Smooth muscle cell (in vitro differentiated cells): ENCODE data around the gene LAMB4. TPM values are rescaled to one million over a fixed set of nuclear protein-coding genes. Genes with fewer than 3 reads are reported as not detected.

Experiments
- DNase-seq: peaks from one replicate; lab custom pipeline; 2025; ENCODE audit not compliant: unreplicated experiment; lab: John Stamatoyannopoulos, UW
- H2AFZ ChIP-seq: fragments of 200-600 bp; sonication (generic); 2 replicates; pipeline ENCODE4 v1.6.0; 2016; ENCODE audit warnings: antibody characterized with exemption, low read depth, mild to moderate bottlenecking
- H3F3A ChIP-seq: fragments of 200-600 bp; sonication (generic); 2 replicates; pipeline ENCODE4 v1.6.0; 2017; ENCODE audit warnings: antibody characterized with exemption, low read depth
- H3K27ac ChIP-seq: fragments of 200-600 bp; sonication (generic); 2 replicates; pipeline ENCODE4 v1.5.1; 2016; ENCODE audit warnings: low read depth, mild to moderate bottlenecking
- H3K27me3 ChIP-seq: fragments of 200-600 bp; sonication (generic); 2 replicates; pipeline ENCODE4 v1.6.1; 2016; ENCODE audit warnings: low read depth, mild to moderate bottlenecking
- H3K36me3 ChIP-seq: fragments of 200-600 bp; sonication (generic); 2 replicates; pipeline ENCODE4 v1.5.1; 2016; ENCODE audit warnings: low read depth
- H3K4me1 ChIP-seq: fragments of 200-600 bp; sonication (generic); 2 replicates; pipeline ENCODE4 v1.5.1; 2016; ENCODE audit warnings: low read depth
- H3K4me2 ChIP-seq: fragments of 200-600 bp; sonication (generic); 2 replicates; pipeline ENCODE4 v1.6.0; 2016; ENCODE audit warnings: mild to moderate bottlenecking
- H3K4me3 ChIP-seq: fragments of 200-600 bp; sonication (generic); 2 replicates; pipeline ENCODE4 v1.5.1; 2016; ENCODE audit warnings: mild to moderate bottlenecking
- H3K79me2 ChIP-seq: fragments of 200-600 bp; sonication (generic); 2 replicates; pipeline ENCODE4 v1.6.0; 2016; ENCODE audit warnings: low read depth, mild to moderate bottlenecking
- H3K9ac ChIP-seq: fragments of 200-600 bp; sonication (generic); 2 replicates; pipeline ENCODE4 v1.6.0; 2016; ENCODE audit warnings: low read depth
- H3K9me3 ChIP-seq: fragments of 200-600 bp; sonication (generic); replicated peaks from 2 replicates; pipeline ENCODE4 v1.5.1; 2016; ENCODE audit warnings: low read depth
- H4K20me1 ChIP-seq: fragments of 200-600 bp; sonication (generic); 2 replicates; pipeline ENCODE4 v1.6.0; 2016; ENCODE audit warnings: low read depth
- CTCF ChIP-seq: fragments of 200-600 bp; sonication (generic); IDR thresholded peaks from 2 replicates; pipeline ENCODE4 v1.5.1; 2017; ENCODE audit warnings: borderline replicate concordance, mild to moderate bottlenecking, antibody characterized with exemption; ENCODE audit not compliant: insufficient read depth, poor library complexity, severe bottlenecking
- whole genome bisulfite sequencing: methylation state at CpG from one replicate; pipeline ENCODE4 v1.1.7; 2016; ENCODE audit warnings: low lambda C conversion rate; 5-methylcytosine and 5-hydroxymethylcytosine counted together
- polyA plus RNA-seq: library from polyadenylated mRNA; unstranded; fragments of >200 nt; fragmentation: Nextera tagmentation; extraction: Ambion mirVana; gene quantifications from 2 replicates; pipeline ENCODE4 v1.2.1, GENCODE V29; 2016
- total RNA-seq: library from RNA; depleted of rRNA; stranded (reverse); fragments of >200 nt; gene quantifications from 2 replicates; pipeline ENCODE4 v1.2.3, GENCODE V29; 2014

LAMB4 gene
- total and polyA plus RNA-seq, 2 experiments from 2014 or later: 0.06 to 0.67 TPM

- WGBS: 78% methylated on average over 3 of the region's 3 CpGs
- Histone ChIP-seq H3K27me3 (no peaks in the 10 kb centered on the region), H3F3A (no peaks in the 10 kb centered on the region), H3K79me2 (no peaks in the 10 kb centered on the region), H3K4me3 (no peak overlapping the region), H3K27ac (peak overlapping the region; percentile 78), H3K9me3 (no peaks in the 10 kb centered on the region), H3K36me3 (no peaks in the 10 kb centered on the region), H2AFZ (peak overlapping the region; percentile 42), H3K4me2 (peak overlapping the region; percentile 63), H3K4me1 (peaks cover 14% of the 10 kb centered on the region), H4K20me1 (no peaks in the 10 kb centered on the region), H3K9ac (peak overlapping the region; percentile 40)
- DNase-seq: no peak
- no peak for TF ChIP-seq CTCF
These were observed 99.6 kb downstream of the LAMB4 start for GRCh38 chr7:108030516-108030915.

GRCh38 chr7:108029034-108029433 lies 101.1 kb downstream of the LAMB4 start:
- TF ChIP-seq CTCF: no peak
- DNase-seq: no peak
- no peaks in the 10 kb centered on the region for H3K36me3 ChIP-seq
- H3F3A ChIP-seq: no peaks in the 10 kb centered on the region
- H2AFZ ChIP-seq: no peak overlapping the region
- H3K9me3 ChIP-seq: no peaks in the 10 kb centered on the region
- 94% methylated on average over 3 of the region's 3 CpGs for WGBS
- H3K4me1 ChIP-seq: peaks cover 12% of the 10 kb centered on the region
- H4K20me1 ChIP-seq: no peaks in the 10 kb centered on the region
- H3K27ac ChIP-seq: no peak overlapping the region
- no peaks in the 10 kb centered on the region for H3K27me3 ChIP-seq
- H3K79me2 ChIP-seq: no peaks in the 10 kb centered on the region
- no peak overlapping the region for H3K4me2 ChIP-seq
- H3K9ac ChIP-seq: no peak overlapping the region
- no peak overlapping the region for H3K4me3 ChIP-seq

- Histone ChIP-seq H3K4me3 (no peak overlapping the region), H3K79me2 (no peaks in the 10 kb centered on the region), H3K27ac (no peak overlapping the region), H4K20me1 (no peaks in the 10 kb centered on the region), H3F3A (no peaks in the 10 kb centered on the region), H3K27me3 (no peaks in the 10 kb centered on the region), H3K9me3 (no peaks in the 10 kb centered on the region), H2AFZ (no peak overlapping the region), H3K9ac (no peak overlapping the region), H3K4me1 (peaks cover 10% of the 10 kb centered on the region), H3K36me3 (no peaks in the 10 kb centered on the region), H3K4me2 (no peak overlapping the region)
- no peak for DNase-seq
- WGBS: 88% methylated on average over 2 of the region's 2 CpGs
- no peak for TF ChIP-seq CTCF
These were observed 102.0 kb downstream of the LAMB4 start for GRCh38 chr7:108028111-108028510.

DNA sequence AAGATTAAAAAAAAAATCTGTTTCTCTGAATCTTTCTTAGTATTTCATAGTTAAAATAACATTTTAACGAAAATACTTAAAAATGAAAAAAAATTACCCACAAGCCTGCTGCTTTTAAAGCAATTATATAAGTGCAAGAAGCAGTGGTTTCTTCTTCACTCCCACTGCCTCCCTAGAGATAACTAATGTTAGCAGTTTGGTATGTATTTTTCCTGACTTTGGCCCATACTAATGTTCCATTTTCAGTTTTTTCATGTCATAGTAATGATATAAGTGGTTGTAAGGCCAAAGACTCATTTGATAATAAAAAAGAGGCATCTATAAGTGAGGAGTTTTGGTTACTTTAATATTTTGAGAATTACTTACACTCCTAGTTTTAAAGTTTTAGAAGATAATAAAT lies 102.9 kb downstream of the LAMB4 start:
- Histone ChIP-seq H4K20me1 (no peaks in the 10 kb centered on the region), H3K36me3 (no peaks in the 10 kb centered on the region), H3F3A (no peaks in the 10 kb centered on the region), H3K4me2 (no peak overlapping the region), H3K9ac (no peak overlapping the region), H3K27me3 (no peaks in the 10 kb centered on the region), H3K4me1 (peaks cover 10% of the 10 kb centered on the region), H3K9me3 (no peaks in the 10 kb centered on the region), H3K79me2 (no peaks in the 10 kb centered on the region), H2AFZ (no peak overlapping the region), H3K27ac (no peak overlapping the region), H3K4me3 (no peak overlapping the region)
- TF ChIP-seq CTCF: no peak
- whole genome bisulfite sequencing: 89% methylated on average over 1 of the region's 1 CpG
- no peak for DNase-seq
